ENCODE data around the gene GPR160. TPM values are rescaled to one million over a fixed set of nuclear protein-coding genes. Genes with fewer than 3 reads are reported as not detected.
"Not testable (repeated sequence)": the region's sequence is repeated elsewhere in the genome, so short reads cannot be mapped to it uniquely, and the experiment has no call there.

GPR160 gene
- polyA plus RNA-seq, 1 donor from 2014 or later: 40.9 TPM

DNA sequence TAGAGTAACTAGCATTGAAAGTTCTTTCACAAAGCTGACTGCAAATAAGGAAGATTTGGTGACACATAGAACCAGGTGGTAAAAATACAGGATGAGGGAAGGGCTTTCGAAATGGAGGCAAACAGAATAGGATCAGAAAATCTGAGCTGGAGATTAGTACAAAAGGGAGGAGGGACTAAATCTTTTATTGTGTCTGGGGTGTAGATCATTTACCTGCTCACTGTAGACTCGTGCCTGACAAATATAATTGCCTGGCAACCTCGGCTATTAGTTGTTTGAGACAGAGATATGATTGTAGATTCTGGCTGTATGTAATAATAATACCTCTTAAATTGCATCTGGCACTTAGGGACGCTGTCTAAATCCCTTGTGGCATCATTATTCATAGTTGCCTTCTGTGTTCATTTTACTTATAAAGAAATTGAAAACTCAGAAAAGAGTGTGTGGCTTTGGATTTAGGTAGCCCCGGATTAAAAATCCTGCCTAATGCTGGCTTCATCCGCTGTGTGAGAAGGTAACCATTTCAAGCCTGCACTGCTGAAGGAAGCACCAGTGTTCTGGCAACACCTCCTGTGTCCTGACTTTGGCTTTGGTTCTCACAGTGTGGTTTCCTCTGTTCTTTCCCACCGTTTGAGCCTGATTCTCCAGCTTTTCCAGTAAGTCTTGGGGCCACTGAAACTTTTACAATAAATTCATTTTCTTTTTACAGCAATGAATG is 25.0 kb upstream of the GPR160 start:
- Mint-ChIP-seq H3K4me1 (peaks cover 0 to 4% (median 2%) of the 10 kb centered on the region in 3 donors), H3K9me3 (no peaks in the 10 kb centered on the region), H3K27ac (no peak overlapping the region), H3K27me3 (peaks cover 3% of the 10 kb centered on the region), H3K36me3 (no peaks in the 10 kb centered on the region), H3K4me3 (no peak overlapping the region)

DNA sequence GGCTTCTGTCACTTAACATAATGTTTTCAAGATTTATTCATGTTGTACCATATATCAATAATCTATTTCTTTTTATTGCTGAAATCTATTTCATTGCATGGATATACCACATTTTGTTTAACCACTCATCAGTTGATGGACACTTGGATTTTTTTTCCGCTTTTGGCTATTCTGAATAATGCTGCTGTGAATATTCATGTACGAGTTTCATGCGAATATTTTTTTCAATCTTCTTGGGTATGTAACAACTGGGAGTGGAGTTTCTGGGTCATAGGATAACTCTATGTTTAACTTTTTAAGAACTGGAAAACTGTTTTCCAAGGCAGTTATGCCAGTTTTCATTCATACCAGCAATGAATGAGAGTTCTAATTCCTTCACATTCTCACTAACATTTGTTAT is 21.7 kb upstream of the GPR160 start:
- H3K4me3 Mint-ChIP-seq: no peak overlapping the region
- no peaks in the 10 kb centered on the region for H3K9me3 Mint-ChIP-seq
- H3K27ac Mint-ChIP-seq: no peak overlapping the region

DNA sequence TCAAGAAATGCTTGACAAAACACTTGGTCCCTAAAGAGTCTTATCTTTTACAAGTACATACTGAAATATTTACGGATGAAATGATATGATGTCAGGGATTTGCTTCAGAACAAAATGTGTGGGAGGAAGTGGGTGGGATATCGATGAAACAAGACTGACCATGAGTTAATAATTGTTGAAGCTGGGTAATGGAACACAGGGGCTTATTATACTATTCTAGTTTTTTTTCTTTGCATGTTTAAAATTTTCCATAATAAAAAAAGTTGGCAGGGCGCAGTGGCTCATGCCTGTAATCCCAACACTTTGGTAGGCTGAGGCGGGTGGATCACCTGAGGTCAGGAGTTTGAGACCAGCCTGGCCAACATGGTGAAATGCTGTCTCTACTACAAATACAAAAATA is 18.5 kb upstream of the GPR160 start:
- H3K27me3 Mint-ChIP-seq, H3K36me3 Mint-ChIP-seq, H3K4me1 Mint-ChIP-seq, H3K27ac Mint-ChIP-seq, H3K9me3 Mint-ChIP-seq, H3K4me3 Mint-ChIP-seq: not testable (repeated sequence)

More for the DNA sequence above, 21.7 kb upstream of the GPR160 start:
- Mint-ChIP-seq H3K4me1 (no peaks in the 10 kb centered on the region), H3K27me3 (peaks cover 4% of the 10 kb centered on the region), H3K36me3 (peaks cover 3% of the 10 kb centered on the region)

DNA sequence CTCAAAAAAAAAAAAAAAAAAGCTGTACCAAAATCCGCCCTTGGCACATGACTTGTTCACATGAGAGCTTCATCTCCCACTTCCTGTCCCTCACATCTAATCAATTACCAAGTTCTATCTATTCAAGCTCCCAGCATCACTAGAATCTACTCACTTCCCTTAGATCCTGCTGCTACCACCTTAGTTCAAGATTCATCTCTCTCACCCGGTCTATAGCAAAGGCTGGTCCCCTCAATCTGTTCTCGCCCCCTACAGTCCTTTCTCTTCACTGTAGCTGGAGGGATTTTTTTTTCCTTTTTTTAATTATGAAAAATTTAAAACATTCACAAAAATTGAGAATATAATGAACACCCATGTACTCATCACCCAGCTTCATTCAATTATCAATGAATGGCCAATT is 16.7 kb upstream of the GPR160 start:
- Mint-ChIP-seq H3K27ac (no peak overlapping the region), H3K4me3 (no peak overlapping the region), H3K9me3 (no peaks in the 10 kb centered on the region), H3K4me1 (no peaks in the 10 kb centered on the region), H3K36me3 (peaks cover 6% of the 10 kb centered on the region), H3K27me3 (peaks cover 7% of the 10 kb centered on the region)

DNA sequence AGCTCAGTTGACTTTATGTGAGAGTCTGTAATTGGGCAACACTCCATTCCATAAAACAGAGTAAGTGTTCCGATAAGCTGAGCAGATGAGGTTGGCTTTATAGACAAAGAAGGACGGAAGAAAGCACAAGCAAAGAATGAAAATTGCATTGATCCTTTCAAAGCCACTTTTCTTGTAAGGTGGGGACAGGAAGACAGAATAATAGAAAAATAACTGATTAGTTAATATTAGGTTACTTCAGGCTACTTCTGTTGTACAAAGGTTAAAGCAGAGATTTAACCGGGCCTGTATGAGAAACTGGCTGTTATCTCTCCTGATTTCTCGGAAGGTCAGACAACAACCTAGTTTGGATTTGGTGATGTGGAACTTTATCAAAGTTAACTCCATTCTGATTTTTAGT is 15.5 kb upstream of the GPR160 start:
- Mint-ChIP-seq H3K4me1 (peaks cover 2% of the 10 kb centered on the region in 3 donors), H3K9me3 (no peaks in the 10 kb centered on the region), H3K36me3 (peaks cover 6% of the 10 kb centered on the region), H3K27ac (no peak overlapping the region), H3K27me3 (peaks cover 7% of the 10 kb centered on the region), H3K4me3 (no peak overlapping the region)

DNA sequence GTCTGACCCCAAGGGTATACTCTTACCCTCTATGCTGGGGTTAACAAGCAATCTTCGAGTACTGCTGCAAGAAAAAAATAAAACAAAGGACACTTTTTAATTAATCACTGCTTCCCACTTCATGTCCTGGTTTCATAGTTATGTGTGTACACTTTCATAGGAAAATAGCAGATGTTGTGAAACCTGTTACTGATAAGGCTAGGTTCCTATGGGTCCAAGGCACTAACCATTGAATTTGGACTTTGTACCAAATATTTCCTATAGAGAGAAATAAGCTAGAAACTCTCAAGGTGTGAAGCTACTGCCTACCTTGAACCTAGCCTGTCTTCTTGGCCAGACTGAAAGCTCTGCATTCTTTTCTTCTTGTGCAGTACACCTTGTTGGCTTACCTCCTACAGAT is 14.6 kb upstream of the GPR160 start:
- H3K27me3 Mint-ChIP-seq: peaks cover 7% of the 10 kb centered on the region
- H3K36me3 Mint-ChIP-seq: peaks cover 7% of the 10 kb centered on the region
- no peaks in the 10 kb centered on the region for H3K9me3 Mint-ChIP-seq
- no peak overlapping the region for H3K4me3 Mint-ChIP-seq
- H3K27ac Mint-ChIP-seq: no peak overlapping the region
- H3K4me1 Mint-ChIP-seq: peaks cover 6 to 8% (median 6%) of the 10 kb centered on the region in 3 donors

DNA sequence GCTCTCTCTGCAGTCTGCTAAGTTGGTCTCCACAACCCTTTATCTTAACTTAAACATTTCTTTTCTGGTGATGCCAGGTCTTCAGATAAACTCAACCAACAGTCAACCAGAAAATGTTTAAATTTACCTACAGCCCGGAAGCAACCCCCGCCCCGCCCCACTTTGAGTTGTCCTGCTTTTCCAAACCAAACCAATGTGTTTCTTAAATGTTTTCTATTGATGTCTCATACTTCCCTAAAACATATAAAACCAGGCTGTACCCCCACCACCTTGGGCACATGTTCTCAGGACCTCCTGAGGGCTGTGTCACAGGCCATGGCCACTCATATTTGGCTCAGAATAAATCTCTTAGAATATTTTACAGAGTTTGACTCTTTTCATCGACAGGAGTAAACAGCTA is 13.2 kb upstream of the GPR160 start:
- no peak overlapping the region for H3K27ac Mint-ChIP-seq

DNA sequence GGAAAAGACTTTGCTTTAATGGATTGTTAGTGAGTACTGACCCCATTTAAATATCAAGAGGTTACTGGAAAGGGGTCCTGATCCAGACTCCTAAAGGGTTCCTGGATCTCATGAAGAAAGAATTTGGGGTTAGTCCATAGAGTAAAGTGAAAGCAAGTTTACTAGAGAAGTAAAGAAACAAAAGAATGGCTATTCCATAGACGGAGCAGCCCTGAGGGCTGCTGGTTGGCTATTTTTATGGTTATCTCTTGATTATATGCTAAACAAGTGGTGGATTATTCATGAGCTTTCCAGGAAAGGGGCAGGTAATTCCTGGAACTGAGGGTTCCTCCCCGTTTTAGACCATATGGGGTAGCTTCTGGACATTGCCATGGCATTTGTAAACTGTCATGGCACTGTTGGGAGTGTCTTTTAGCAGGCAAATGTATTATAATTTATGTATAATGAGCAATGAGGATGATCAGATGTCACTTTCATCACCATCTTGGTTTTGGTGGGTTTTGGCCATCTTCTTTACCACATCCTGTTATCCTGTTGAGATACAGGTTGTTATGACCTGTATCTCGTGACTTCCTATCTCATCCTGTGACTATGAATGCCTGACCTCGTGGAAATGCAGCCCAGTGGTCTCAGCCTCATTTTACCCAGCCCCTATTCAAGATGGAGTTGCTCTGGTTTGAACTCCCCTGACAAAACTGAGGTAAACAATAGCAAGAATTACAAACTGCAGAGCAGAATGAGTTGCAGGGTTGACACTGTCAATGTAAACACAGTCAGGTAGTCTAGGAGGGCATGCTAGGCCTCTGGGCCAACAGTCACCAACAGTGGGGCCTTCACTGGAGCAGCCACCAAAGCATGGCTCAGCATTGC is 10.3 kb upstream of the GPR160 start:
- H3K9me3 Mint-ChIP-seq: no peaks in the 10 kb centered on the region
- H3K27me3 Mint-ChIP-seq: peaks cover 8% of the 10 kb centered on the region
- peaks cover 6 to 8% (median 6%) of the 10 kb centered on the region in 3 donors for H3K4me1 Mint-ChIP-seq
- H3K36me3 Mint-ChIP-seq: peaks cover 7% of the 10 kb centered on the region
- peak overlapping the region in 2 of 3 donors; percentile 33 to 89 for H3K27ac Mint-ChIP-seq
- H3K4me3 Mint-ChIP-seq: no peak overlapping the region

More for the DNA sequence above, 13.2 kb upstream of the GPR160 start:
- no peak overlapping the region for H3K4me3 Mint-ChIP-seq
- peaks cover 6 to 8% (median 6%) of the 10 kb centered on the region in 3 donors for H3K4me1 Mint-ChIP-seq
- H3K27me3 Mint-ChIP-seq: peaks cover 9% of the 10 kb centered on the region
- H3K36me3 Mint-ChIP-seq: peaks cover 7% of the 10 kb centered on the region
- H3K9me3 Mint-ChIP-seq: no peaks in the 10 kb centered on the region

DNA sequence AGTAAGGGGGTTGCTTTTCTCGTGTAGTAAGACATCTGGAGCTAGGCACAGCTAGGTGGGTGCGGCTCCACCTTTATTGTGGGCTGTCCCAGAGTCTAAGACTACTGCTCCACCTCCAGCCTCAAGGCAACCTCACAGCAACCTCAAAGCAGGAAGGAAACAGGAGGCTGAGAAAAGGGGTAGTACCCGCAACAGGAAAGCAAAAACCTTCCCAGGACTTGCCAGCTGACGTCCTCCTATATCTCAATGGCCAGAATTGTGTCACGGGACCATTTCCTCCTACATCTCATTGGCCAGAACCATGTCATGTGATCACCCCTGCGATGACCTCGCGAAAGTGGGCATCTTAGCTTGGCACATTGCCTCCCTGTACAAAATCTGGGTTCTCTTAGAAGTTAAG is 4.3 kb upstream of the GPR160 start:
- peak overlapping the region in 2 of 3 donors; percentile 16 to 46 for H3K27ac Mint-ChIP-seq
- H3K4me3 Mint-ChIP-seq: peak overlapping the region in 2 of 4 donors; percentile 25
- H3K27me3 Mint-ChIP-seq: peaks cover 3% of the 10 kb centered on the region
- no peaks in the 10 kb centered on the region for H3K9me3 Mint-ChIP-seq
- peaks cover 10 to 11% (median 10%) of the 10 kb centered on the region in 3 donors for H3K4me1 Mint-ChIP-seq
- peaks cover 2% of the 10 kb centered on the region for H3K36me3 Mint-ChIP-seq

DNA sequence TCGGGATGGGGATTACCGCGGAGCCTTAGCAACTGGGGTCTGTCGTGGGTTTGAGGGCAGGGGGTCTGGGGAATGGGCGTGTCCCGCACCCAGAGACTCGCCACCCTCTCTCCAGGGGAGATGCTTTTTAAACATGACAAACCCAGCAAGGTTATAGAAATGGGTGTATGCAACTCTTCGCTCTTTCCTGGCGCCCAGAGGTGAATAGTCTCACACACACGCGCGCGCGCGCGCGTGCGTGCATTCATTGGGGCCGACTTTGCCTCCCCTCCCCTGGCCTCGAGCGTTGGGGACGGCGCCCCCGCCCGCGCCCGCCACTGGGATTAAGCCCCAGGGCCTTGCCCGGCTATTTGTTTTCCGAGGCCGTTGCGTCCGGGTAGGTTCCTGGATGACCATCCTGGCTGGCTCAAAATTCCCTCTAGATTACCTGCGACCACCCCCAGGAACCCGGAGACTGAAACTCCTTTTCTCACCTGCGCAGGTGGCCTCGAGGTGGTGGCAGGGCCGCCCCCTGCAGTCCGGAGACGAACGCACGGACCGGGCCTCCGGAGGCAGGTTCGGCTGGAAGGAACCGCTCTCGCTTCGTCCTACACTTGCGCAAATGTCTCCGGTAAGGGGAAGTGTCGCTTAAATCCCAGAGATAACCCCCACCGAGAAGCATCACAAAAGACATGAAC is 777 bp downstream of the GPR160 start:
- Mint-ChIP-seq H3K9me3 (no peaks in the 10 kb centered on the region), H3K36me3 (peaks cover 5% of the 10 kb centered on the region), H3K27ac (peak overlapping the region; percentile 89 to 92 (median 90)), H3K4me3 (peak overlapping the region; percentile 89 to 97 (median 95)), H3K4me1 (peaks cover 22 to 32% (median 22%) of the 10 kb centered on the region in 3 donors), H3K27me3 (no peaks in the 10 kb centered on the region)

DNA sequence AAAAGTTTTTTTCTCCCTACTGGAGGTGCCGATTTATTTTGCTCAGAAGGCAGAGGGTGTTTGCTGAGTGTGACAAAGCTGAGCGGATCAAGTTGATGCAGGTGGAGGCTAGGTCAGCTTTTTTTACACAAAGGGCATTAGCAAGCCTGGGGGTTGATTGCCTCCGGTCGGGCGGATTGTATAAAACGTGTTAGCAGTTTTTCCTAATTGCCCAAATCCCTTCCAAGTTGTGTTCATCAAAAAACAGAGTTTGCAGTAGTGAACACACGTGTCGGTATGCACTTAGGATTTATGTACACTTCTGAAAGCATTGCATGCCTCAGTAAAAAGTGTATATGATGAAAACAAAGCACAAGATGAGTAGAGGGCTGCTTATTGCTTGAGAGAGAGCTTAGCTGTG is 2.6 kb downstream of the GPR160 start:
- Mint-ChIP-seq H3K9me3 (no peaks in the 10 kb centered on the region), H3K27ac (peak overlapping the region in 2 of 3 donors; percentile 45 to 62), H3K27me3 (no peaks in the 10 kb centered on the region), H3K4me3 (peak overlapping the region in 3 of 4 donors; percentile 28 to 94 (median 44)), H3K36me3 (peaks cover 5% of the 10 kb centered on the region), H3K4me1 (peaks cover 26 to 40% (median 31%) of the 10 kb centered on the region in 3 donors)

DNA sequence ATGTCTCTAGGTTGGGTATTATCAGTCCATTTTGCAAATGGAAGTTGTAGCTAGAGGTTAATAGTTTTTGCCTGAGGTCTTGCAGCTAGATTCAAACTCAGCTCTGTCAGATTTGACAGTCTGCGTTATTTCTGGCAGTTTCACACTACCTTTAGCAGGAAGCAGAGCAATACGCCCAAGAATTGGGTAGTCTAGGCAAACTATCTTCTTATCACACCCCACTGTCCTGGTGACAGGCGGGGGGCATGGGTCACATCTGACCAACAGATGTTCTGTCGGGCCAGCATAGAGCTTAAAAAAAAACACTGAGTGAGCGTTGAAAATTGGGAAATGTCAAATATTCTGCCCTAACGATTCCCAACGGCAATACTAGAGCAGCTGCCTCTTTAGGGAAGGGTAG is 5.7 kb downstream of the GPR160 start:
- H3K27me3 Mint-ChIP-seq: no peaks in the 10 kb centered on the region
- peaks cover 34 to 42% (median 38%) of the 10 kb centered on the region in 3 donors for H3K4me1 Mint-ChIP-seq
- peak overlapping the region in 2 of 4 donors; percentile 23 to 45 for H3K4me3 Mint-ChIP-seq
- H3K9me3 Mint-ChIP-seq: no peaks in the 10 kb centered on the region
- H3K36me3 Mint-ChIP-seq: peaks cover 5% of the 10 kb centered on the region
- peak overlapping the region; percentile 70 to 80 (median 78) for H3K27ac Mint-ChIP-seq

DNA sequence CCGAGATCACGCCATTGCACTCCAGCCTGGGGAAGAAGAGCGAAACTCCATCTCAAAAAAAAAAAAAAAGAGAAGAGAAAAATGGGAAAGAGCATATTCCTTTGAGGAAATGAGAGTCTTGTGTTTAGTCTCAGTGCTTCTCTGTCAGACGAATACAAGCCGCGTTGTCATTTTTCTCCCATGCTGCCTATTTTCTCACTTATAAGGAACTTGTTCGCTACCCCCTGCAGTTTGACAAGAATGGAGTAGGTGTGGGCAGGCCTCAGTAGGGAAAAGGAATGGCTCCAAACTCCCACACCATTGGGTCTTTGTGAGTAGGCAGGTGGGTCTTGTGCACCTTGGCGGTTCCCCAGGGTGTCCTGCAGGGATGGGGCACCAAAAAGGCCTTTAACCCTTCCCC is 6.5 kb downstream of the GPR160 start:
- Mint-ChIP-seq H3K27me3 (no peaks in the 10 kb centered on the region), H3K9me3 (no peaks in the 10 kb centered on the region), H3K36me3 (peaks cover 5% of the 10 kb centered on the region), H3K27ac (peak overlapping the region; percentile 70 to 93 (median 80)), H3K4me3 (peak overlapping the region in 3 of 4 donors; percentile 28 to 70 (median 64)), H3K4me1 (peaks cover 32 to 36% (median 35%) of the 10 kb centered on the region in 3 donors)

DNA sequence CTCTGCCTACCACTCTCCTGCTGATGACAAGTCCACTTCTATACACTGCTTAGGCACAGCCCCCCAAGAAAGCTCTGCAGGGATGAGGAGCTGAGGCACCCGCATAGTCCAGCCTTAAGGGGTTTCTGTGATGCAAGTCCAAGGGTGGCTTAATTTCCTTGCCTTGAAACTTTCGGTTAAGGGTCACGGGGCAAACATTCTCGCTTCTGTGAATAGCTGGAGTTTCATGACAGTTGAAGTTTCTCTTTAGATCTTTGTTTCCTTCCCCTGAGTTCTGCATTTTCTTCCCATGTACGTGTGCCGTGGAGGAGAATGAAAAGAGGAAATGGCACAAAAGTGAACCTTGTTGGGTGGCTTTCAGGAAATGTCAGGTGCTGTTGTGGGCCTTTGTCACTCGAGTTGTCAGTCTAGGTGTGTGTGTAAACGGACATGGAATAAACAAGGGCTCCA is 7.0 kb downstream of the GPR160 start:
- Mint-ChIP-seq H3K27me3 (no peaks in the 10 kb centered on the region), H3K27ac (peak overlapping the region; percentile 70 to 93 (median 80)), H3K4me1 (peaks cover 29 to 36% (median 33%) of the 10 kb centered on the region in 3 donors), H3K9me3 (no peaks in the 10 kb centered on the region), H3K4me3 (peak overlapping the region; percentile 28 to 78 (median 67)), H3K36me3 (peaks cover 5% of the 10 kb centered on the region)
